HCT116 (cell line): Measurements from ENCODE around the gene TWIST2. TPM values are rescaled to one million over a fixed set of nuclear protein-coding genes. Genes with fewer than 3 reads are reported as not detected.

Experiments
- ATAC-seq: fragments of 200-7000 bp; cut with Tn5 transposase; 2 replicates; pipeline ENCODE4 v1.9.1; 2020; ENCODE audit warnings: mild to moderate bottlenecking, moderate library complexity
- BruUV-seq: library from RNA; stranded (reverse); fragments of 400-500 nt; replicated peaks from 2 replicates; lab custom pipeline; 2021; lab: Mats Ljungman, UMichigan
- CTCF ChIA-PET: fragments of 300-600 bp; sonication (Branson Sonifier 250); formaldehyde crosslinking; loops from one replicate; lab custom pipeline; 2021; ENCODE audit warnings: antibody characterized with exemption; lab: Charles Lee
- POLR2A ChIA-PET: fragments of 300-600, 350-600 bp; sonication (Branson Sonifier 250); formaldehyde crosslinking; loops from one replicate; lab custom pipeline; 2021; ENCODE audit warnings: antibody characterized with exemption; lab: Charles Lee
- RAD21 ChIA-PET, 2 experiments: fragments of 300-600 bp; sonication (Branson Sonifier 250); formaldehyde crosslinking; loops; one replicate each; lab custom pipeline; 2023; ENCODE audit warnings: low total read pairs in 2 of 2; ENCODE audit not compliant: uncharacterized antibody in 2 of 2, unreplicated experiment in 2 of 2, low non-redundant PET in 1 of 2; lab: Charles Lee
- DNase-seq: peaks from one replicate; pipeline ENCODE4 v3.0.0-alpha.2; 2010; ENCODE audit warnings: low read depth, low spot score
- H2AFZ ChIP-seq: fragments of 200-600 bp; shearing (Covaris generic), sonication (generic); 2 replicates; pipeline ENCODE4 v1.6.1; 2017; ENCODE audit warnings: low read depth, mixed run types, mixed read lengths, antibody characterized with exemption, low read length; ENCODE audit not compliant: poor library complexity, severe bottlenecking
- H3K27ac ChIP-seq: 2 replicates; pipeline ENCODE4 v1.5.1; 2012; ENCODE audit warnings: low read depth, low read length
- H3K27me3 ChIP-seq: fragments of 200-600 bp; sonication (generic); 2 replicates; pipeline ENCODE4 v1.6.1; 2016; ENCODE audit warnings: mixed run types, low read length, mixed read lengths; ENCODE audit not compliant: insufficient read depth
- H3K36me3 ChIP-seq, 2 experiments: fragments of 200-500 bp in 1 of 2; fragments of 200-600 bp in 1 of 2; sonication (Bioruptor generic) in 1 of 2; sonication (generic) in 1 of 2; 2 replicates each; pipeline versions ENCODE4 v1.5.1 to v1.6.1; 2014 to 2016; ENCODE audit warnings: low read length in 2 of 2, inconsistent platforms in 1 of 2, mixed read lengths in 1 of 2, mixed run types in 1 of 2; ENCODE audit not compliant: insufficient read depth in 2 of 2, control insufficient read depth in 1 of 2
- H3K4me1 ChIP-seq, 2 experiments: fragments of 200-600 bp in 1 of 2; sonication (generic) in 1 of 2; 2 replicates each; pipeline versions ENCODE4 v1.5.1 to v1.6.1; 2012 to 2017; ENCODE audit warnings: low read length in 2 of 2, inconsistent platforms in 1 of 2, mild to moderate bottlenecking in 1 of 2, mixed read lengths in 1 of 2, mixed run types in 1 of 2, moderate library complexity in 1 of 2; ENCODE audit not compliant: insufficient read depth in 2 of 2, control insufficient read depth in 1 of 2
- H3K4me2 ChIP-seq: fragments of 200-600 bp; sonication (generic); 2 replicates; pipeline ENCODE4 v1.6.1; 2017; ENCODE audit warnings: mixed run types, low read length, mixed read lengths
- H3K4me3 ChIP-seq, 2 experiments: fragments of 200-600 bp in 1 of 2; sonication (generic) in 1 of 2; replicated peaks in 1 of 2; 2 replicates each; pipeline ENCODE4 v1.5.1; 2011 to 2016; ENCODE audit warnings: low read length in 2 of 2, control low read depth in 1 of 2, low read depth in 1 of 2, mild to moderate bottlenecking in 1 of 2, mixed read lengths in 1 of 2, mixed run types in 1 of 2
- H3K79me2 ChIP-seq: fragments of 200-600 bp; sonication (generic); 2 replicates; pipeline ENCODE4 v1.6.1; 2017; ENCODE audit warnings: mild to moderate bottlenecking, mixed run types, low read length, moderate library complexity, mixed read lengths; ENCODE audit not compliant: insufficient read depth
- H3K9ac ChIP-seq: fragments of 200-600 bp; sonication (generic); 2 replicates; pipeline ENCODE4 v1.6.1; 2016; ENCODE audit warnings: low read length, mixed read lengths
- H3K9me2 ChIP-seq: fragments of 200-600 bp; sonication (generic), shearing (Covaris generic); 2 replicates; pipeline ENCODE4 v1.6.1; 2017; ENCODE audit warnings: mixed run types, mild to moderate bottlenecking, moderate library complexity; ENCODE audit not compliant: insufficient read depth
- H3K9me3 ChIP-seq, 2 experiments: fragments of 200-500 bp in 1 of 2; fragments of 200-600 bp in 1 of 2; sonication (Bioruptor generic) in 1 of 2; sonication (generic) in 1 of 2; 2 replicates each; pipeline ENCODE4 v1.6.1; 2014 to 2017; ENCODE audit warnings: low read length in 2 of 2, mixed read lengths in 2 of 2, inconsistent platforms in 1 of 2, low read depth in 1 of 2, mild to moderate bottlenecking in 1 of 2, mixed run types in 1 of 2, moderate library complexity in 1 of 2; ENCODE audit not compliant: control insufficient read depth in 1 of 2, insufficient read depth in 1 of 2
- H4K20me1 ChIP-seq: fragments of 200-600 bp; sonication (generic), shearing (Covaris generic); 2 replicates; pipeline ENCODE4 v1.6.1; 2017; ENCODE audit warnings: mixed run types, mild to moderate bottlenecking, moderate library complexity; ENCODE audit not compliant: insufficient read depth
- CEBPB ChIP-seq: IDR thresholded peaks from 2 replicates; pipeline ENCODE4 v1.6.1; 2012; ENCODE audit warnings: low read depth
- ELF1 ChIP-seq: IDR thresholded peaks from 2 replicates; pipeline ENCODE4 v1.6.1; 2012; ENCODE audit warnings: low read depth, borderline replicate concordance
- JUND ChIP-seq: IDR thresholded peaks from 2 replicates; pipeline ENCODE4 v1.6.1; 2012
- POLR2AphosphoS5 ChIP-seq: IDR thresholded peaks from 2 replicates; pipeline ENCODE4 v1.6.1; 2011; ENCODE audit warnings: mild to moderate bottlenecking, low read depth, low read length, moderate library complexity
- SIN3A ChIP-seq: IDR thresholded peaks from 2 replicates; pipeline ENCODE4 v1.6.1; 2012; ENCODE audit warnings: low read depth
- SP1 ChIP-seq: IDR thresholded peaks from 2 replicates; pipeline ENCODE4 v1.6.1; 2012; ENCODE audit warnings: low read depth
- SRF ChIP-seq: IDR thresholded peaks from 2 replicates; pipeline ENCODE4 v1.6.1; 2012; ENCODE audit warnings: low read depth
- intact Hi-C: fragments of 100-400 bp; cut with micrococcal nuclease; formaldehyde crosslinking; loops from 2 replicates; pipeline ENCODE4 v1.10.0; 2022
- total RNA-seq: library from RNA; stranded (reverse); gene quantifications from one replicate; pipeline ENCODE4 v1.2.1, GENCODE V29; 2021; ENCODE audit not compliant: unreplicated experiment
- TF ChIP-seq, protein P1 (sequence below), 3 experiments: fragments of 200-600 bp in 1 of 3; sonication (generic) in 1 of 3; IDR thresholded peaks in 2 of 3; conservative IDR thresholded peaks in 1 of 3; 2 replicates each; pipeline ENCODE4 v1.5.1; 2012 to 2017; ENCODE audit warnings: low read depth in 2 of 3, low read length in 2 of 3, antibody characterized with exemption in 1 of 3, borderline replicate concordance in 1 of 3, control low read depth in 1 of 3, mild to moderate bottlenecking in 1 of 3, mixed read lengths in 1 of 3, mixed run types in 1 of 3, moderate library complexity in 1 of 3; ENCODE audit not compliant: insufficient read depth in 1 of 3

TWIST2 gene
- total RNA-seq, 1 experiment from 2014 or later: not detected

DNA sequence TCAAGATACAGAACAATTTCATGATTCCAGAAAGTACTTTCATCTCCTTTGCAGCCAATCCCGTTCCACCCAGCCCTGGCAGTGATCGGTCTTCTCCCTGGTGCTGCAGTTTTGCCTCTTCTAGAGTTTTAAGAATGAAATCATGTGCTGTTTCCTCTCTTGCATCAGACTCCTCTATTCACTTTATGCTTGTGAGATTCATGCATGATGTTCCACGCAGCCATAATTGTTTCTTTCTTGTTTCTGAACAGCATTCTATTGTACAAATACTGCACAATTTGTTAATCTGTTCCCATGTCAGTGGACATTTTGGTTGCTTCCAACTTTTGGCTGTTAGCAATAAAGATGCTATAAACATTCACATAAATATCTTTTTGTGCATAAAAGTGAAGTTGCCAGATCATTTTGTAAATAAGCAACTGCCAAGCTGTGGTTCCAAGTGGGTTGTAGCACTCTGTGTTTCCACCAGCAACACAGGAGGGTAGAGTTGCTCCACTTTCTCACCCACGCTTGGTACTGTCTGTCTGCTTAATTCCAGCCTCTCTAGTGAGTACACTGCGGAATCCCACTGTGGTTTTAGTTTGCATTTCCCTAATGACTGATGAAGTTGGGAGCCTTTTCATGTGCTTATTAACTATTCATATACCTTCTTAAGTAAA, 104.5 kb downstream of the TWIST2 start:
- Histone ChIP-seq H3K4me1 (peaks cover 14 to 40% of the 10 kb centered on the region in 2 experiments), H3K27ac (no peak overlapping the region), H3K36me3 (no peaks in the 10 kb centered on the region), H3K79me2 (no peaks in the 10 kb centered on the region), H3K4me3 (no peak overlapping the region), H4K20me1 (no peaks in the 10 kb centered on the region), H3K9me2 (no peaks in the 10 kb centered on the region), H3K9ac (no peak overlapping the region), H3K4me2 (no peak overlapping the region), H3K27me3 (no peaks in the 10 kb centered on the region), H2AFZ (no peak overlapping the region), H3K9me3 (no peaks in the 10 kb centered on the region)
- ATAC-seq (no peak), DNase-seq (no peak)
- RAD21 ChIA-PET: no interaction called here
- BruUV-seq: no TSS peak
- intact Hi-C loops: no loop called here
- TF ChIP-seq SP1 (no peak), ELF1 (no peak)
- CTCF ChIA-PET: no interaction called here
- POLR2A ChIA-PET: no interaction called here

DNA sequence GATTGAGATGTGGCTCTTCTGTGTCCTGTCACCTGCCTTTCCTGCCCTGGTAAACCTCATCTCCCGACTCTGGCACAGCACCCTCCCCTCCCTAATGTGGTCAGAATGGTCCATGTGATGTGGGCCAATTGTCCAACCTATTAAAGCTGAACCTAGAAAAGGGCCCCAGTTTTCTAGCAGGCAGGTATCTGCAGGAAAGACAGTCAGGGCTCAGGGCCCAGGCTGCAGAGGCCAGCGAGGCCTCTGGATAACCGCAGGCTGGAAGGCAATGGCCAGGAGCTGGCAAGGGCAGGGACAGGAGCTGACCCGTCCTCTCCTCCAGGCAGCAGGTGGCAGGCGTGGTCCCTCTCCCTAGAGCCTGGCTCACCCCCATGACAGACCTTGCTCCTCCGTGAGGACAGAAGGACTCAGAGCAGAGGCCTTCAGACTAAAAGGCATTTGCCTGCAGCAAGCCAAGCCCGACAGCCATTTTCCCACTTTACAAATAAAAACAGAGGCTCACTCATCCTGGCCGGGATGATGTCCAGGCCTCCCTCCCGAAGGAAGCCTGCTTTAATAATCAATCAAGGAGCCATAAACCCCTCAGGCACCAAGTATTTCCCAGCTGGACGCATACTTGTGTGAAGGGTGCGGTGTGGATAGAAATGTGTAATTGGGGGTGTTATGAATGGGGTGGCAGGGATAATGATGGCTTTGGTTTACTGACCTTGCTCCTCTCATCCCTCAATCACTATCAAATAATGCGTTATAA, 107.1 kb downstream of the TWIST2 start:
- Histone ChIP-seq H3K36me3 (no peaks in the 10 kb centered on the region), H3K4me2 (peak overlapping the region; percentile 33), H4K20me1 (no peaks in the 10 kb centered on the region), H3K9ac (no peak overlapping the region), H3K4me3 (no peak overlapping the region), H3K9me3 (no peaks in the 10 kb centered on the region)
- RAD21 ChIA-PET: no interaction called here
- intact Hi-C loops: no loop called here
- TF ChIP-seq JUND: no peak
- no peak for TF ChIP-seq SRF
- no peak for TF ChIP-seq POLR2AphosphoS5
- no peak for TF ChIP-seq SIN3A
- TF ChIP-seq, protein P1, sequence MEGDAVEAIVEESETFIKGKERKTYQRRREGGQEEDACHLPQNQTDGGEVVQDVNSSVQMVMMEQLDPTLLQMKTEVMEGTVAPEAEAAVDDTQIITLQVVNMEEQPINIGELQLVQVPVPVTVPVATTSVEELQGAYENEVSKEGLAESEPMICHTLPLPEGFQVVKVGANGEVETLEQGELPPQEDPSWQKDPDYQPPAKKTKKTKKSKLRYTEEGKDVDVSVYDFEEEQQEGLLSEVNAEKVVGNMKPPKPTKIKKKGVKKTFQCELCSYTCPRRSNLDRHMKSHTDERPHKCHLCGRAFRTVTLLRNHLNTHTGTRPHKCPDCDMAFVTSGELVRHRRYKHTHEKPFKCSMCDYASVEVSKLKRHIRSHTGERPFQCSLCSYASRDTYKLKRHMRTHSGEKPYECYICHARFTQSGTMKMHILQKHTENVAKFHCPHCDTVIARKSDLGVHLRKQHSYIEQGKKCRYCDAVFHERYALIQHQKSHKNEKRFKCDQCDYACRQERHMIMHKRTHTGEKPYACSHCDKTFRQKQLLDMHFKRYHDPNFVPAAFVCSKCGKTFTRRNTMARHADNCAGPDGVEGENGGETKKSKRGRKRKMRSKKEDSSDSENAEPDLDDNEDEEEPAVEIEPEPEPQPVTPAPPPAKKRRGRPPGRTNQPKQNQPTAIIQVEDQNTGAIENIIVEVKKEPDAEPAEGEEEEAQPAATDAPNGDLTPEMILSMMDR (IDR thresholded peaks at IDR 0.05 in 2 of 3, conservative IDR thresholded peaks at IDR 0.05 in 1 of 3; ENCODE audit: borderline replicate concordance in 1 of 3, insufficient read depth in 1 of 3, low read depth in 2 of 3, low read length in 2 of 3): no peak
- TF ChIP-seq CEBPB: no peak
- TF ChIP-seq, all 23 proteins: peak for 0
- ChIA-PET CTCF (interaction anchor here (1.0 kb wide), 1 partner anchor 9 kb away, joined by 3 read pairs; no protein-coding TSS in a partner anchor), POLR2A (interaction anchor here (0.5 kb wide), 1 partner anchor 19 kb away, joined by 3 read pairs; no protein-coding TSS in a partner anchor)
- H3K4me1 ChIP-seq: peaks cover 0 to 15% of the 10 kb centered on the region in 2 experiments; a peak in 2 of 4 replicates
- BruUV-seq: no TSS peak
- no peaks in the 10 kb centered on the region for H3K79me2 ChIP-seq
- no peak overlapping the region for H2AFZ ChIP-seq
- no peaks in the 10 kb centered on the region for H3K27me3 ChIP-seq
- DNase-seq (no peak), ATAC-seq (no peak)
- no peaks in the 10 kb centered on the region for H3K9me2 ChIP-seq
- H3K27ac ChIP-seq: no peak overlapping the region
